Measurements from ENCODE around the gene IRF7. TPM values are rescaled to one million over a fixed set of nuclear protein-coding genes. Genes with fewer than 3 reads are reported as not detected.
"Not testable (repeated sequence)": the region's sequence is repeated elsewhere in the genome, so short reads cannot be mapped to it uniquely, and the experiment has no call there.

Gene IRF7
- total RNA-seq, 1 experiment from 2014 or later = 1.1 TPM

GRCh38 chr11:574031-574570, 41.6 kb downstream of the IRF7 start:
- in situ Hi-C loops (cut with HindIII; ENCODE audit: low sequenced_read_pairs) = not testable (repeated sequence)
- peak; percentile 18 for DNase-seq (ENCODE audit: low spot score)

GRCh38 chr11:573146-573759, 42.5 kb downstream of the IRF7 start:
- no peak for DNase-seq (ENCODE audit: low spot score)
- in situ Hi-C loops (cut with HindIII; ENCODE audit: low sequenced_read_pairs) = no loop called here

- in situ Hi-C loops (cut with HindIII; ENCODE audit: low sequenced_read_pairs) = no loop called here
- no peak for DNase-seq (ENCODE audit: low spot score)
Observed at GRCh38 chr11:571802-572185, 44.0 kb downstream of the IRF7 start.

DNA sequence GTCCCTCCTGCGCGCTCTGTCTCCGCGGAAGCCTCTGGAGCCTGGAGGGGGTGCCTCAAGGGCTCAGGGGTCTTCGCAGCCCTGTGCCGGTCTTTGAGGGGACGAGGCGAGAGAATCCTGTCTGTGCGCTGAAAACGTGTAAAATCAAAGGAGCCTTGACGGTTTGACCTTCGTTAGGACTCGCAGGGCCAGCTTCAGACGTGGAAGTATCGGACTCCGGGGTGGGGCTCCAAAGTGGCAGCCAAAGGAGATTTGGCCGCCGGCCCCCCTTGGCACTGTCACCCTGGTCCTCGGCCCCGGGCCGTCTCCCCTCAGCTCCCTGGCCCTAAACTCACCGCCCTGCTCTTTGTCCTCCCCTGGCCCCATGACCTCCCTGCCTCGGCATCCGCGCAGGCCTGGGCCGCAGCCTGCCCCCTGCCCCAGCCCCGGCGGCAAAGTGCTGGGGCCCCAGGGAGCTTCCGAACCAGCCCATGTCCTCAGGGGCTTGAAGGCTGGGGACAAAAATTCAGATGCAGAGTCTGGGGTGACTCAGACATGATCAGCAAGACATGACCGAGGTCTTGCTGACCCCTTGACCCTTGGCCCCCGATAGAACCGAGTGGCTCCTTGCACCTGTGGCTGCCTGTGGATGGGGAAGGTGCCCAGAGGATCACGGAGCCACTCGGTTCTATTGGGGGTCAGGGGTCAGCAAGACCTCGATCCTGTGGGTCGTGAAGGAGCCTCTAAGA, 46.4 kb downstream of the IRF7 start:
- in situ Hi-C loops (cut with HindIII; ENCODE audit: low sequenced_read_pairs) = no loop called here
- no peak for DNase-seq (ENCODE audit: low spot score)

GRCh38 chr11:568306-569157, 47.2 kb downstream of the IRF7 start:
- in situ Hi-C loops (cut with HindIII; ENCODE audit: low sequenced_read_pairs) = no loop called here
- DNase-seq (ENCODE audit: low spot score) = peak; percentile 85

DNA sequence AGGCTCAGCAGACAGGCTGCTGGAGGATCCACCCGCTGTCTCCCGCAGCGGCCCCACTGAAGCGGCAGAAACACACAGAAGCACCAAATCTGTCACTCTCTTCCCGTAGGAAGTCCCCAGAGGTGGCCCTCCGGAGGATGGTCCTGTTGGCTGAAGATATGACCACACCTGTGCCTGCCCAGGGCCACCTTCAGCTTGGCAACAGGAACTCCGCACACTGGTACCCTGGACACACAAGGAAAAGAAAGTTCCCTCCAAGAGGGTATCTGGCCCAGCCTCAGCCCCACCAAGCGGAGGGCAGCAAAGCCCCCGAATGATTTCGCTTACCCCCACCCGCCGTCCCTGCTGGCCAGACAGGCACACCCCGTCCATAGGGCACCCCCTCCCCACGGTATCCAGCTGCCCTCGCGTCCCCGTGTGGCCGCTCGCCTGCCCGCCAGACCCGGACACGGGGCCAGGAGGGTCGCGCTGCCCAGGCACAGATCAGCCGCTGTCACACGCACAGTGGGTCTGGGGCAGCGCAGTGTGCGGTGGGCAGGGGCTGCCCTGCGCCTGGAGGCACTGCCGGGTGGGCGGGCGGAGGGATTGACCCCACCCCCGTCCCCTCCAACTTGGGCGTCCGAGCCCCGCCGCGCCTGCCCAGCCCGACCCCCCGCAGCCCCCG, 48.0 kb downstream of the IRF7 start:
- in situ Hi-C loops (cut with HindIII; ENCODE audit: low sequenced_read_pairs) = no loop called here
- DNase-seq (ENCODE audit: low spot score) = peak; percentile 29

- in situ Hi-C loops (cut with HindIII; ENCODE audit: low sequenced_read_pairs) = no loop called here
- DNase-seq (ENCODE audit: low spot score) = no peak
Observed at GRCh38 chr11:567011-567628, 48.6 kb downstream of the IRF7 start.

- in situ Hi-C loops (cut with HindIII; ENCODE audit: low sequenced_read_pairs) = no loop called here
- peak; percentile 24 for DNase-seq (ENCODE audit: low spot score)
Observed at GRCh38 chr11:565921-566509, 49.7 kb downstream of the IRF7 start.

DNA sequence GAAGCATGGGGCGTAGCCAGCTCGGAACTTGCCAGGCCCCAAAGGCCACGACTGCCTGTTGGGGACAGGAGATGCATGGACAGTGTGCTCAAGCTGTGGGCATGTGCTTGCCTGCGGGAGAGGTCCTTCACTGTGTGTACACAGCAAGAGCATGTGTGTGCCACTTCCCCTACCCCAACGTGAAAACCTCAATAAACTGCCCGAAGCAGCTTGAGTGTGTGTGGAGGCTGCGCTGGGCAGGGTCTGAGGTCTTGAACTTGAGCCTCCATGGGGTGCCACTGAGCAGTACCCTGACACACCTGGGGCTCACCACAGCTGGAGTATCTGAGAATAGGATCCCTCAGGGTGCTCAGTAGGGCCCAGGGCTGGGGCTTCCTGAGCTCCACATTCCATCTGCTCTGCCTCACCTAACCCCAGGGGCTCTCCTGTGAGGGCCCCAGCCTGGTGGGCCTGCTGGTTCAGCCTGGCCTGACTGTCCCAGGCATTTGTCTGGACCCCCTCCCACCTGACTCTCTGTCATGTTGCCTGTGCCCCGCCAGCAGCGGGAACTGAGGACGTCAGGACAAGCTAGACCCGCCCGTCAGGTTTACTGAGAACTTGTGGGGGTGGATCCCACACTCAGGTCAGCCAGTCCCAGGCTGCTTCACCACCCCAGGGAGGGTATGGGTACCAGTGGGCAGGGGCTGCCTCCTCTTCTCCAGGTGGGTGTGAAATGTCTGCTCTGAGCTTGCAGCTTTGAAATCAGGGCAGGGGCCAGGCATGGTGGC, 51.8 kb downstream of the IRF7 start:
- DNase-seq (ENCODE audit: low spot score) = no peak
- in situ Hi-C loops (cut with HindIII; ENCODE audit: low sequenced_read_pairs) = no loop called here

DNA sequence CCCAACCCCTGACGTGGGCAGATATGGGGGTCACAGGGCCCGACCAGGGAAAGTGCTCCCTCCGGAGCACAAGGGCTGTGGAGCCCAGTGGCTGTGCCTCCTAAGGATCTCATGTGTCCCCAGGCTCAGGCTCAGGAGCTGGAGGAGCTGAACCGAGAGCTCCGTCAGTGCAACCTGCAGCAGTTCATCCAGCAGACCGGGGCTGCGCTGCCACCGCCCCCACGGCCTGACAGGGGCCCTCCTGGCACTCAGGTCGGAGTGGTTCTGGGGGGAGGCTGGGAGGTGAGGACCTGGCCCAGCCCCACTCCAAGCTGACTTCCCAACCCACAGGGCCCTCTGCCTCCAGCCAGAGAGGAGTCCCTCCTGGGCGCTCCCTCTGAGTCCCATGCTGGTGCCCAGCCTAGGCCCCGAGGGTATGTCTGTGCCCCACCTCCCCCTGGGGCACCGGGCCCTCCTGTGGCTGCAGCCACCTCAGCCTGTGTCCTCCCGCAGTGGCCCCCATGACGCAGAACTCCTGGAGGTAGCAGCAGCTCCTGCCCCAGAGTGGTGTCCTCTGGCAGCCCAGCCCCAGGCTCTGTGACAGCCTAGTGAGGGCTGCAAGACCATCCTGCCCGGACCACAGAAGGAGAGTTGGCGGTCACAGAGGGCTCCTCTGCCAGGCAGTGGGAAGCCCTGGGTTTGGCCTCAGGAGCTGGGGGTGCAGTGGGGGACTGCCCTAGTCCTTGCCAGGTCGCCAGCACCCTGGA, 52.5 kb downstream of the IRF7 start:
- in situ Hi-C loops (cut with HindIII; ENCODE audit: low sequenced_read_pairs) = no loop called here

More for the DNA sequence above, 52.5 kb downstream of the IRF7 start:
- no peak for DNase-seq (ENCODE audit: low spot score)

Other genes starting within 250 kb of the IRF7 start
- gene B4GALNT4, start 246.5 kb downstream of the IRF7 start, total RNA-seq (2014; rRNA removed; shearing (Covaris generic)) = 27.4 and 32.1 TPM in 2 replicates
- 1.1 and 7.9 TPM in 2 replicates for gene PKP3, start 221.7 kb downstream of the IRF7 start, total RNA-seq (2014; rRNA removed; shearing (Covaris generic))
- 20.6 and 31.9 TPM in 2 replicates for gene SIGIRR, start 201.0 kb downstream of the IRF7 start, total RNA-seq (2014; rRNA removed; shearing (Covaris generic))
- gene ANO9, start 173.9 kb downstream of the IRF7 start, total RNA-seq (2014; rRNA removed; shearing (Covaris generic)) = 0.31 and 0.98 TPM in 2 replicates
- 78.1 and 84.1 TPM in 2 replicates for gene PTDSS2, start 165.7 kb downstream of the IRF7 start, total RNA-seq (2014; rRNA removed; shearing (Covaris generic))
- gene RNH1, start 108.7 kb downstream of the IRF7 start, total RNA-seq (2014; rRNA removed; shearing (Covaris generic)) = 164 and 168 TPM in 2 replicates
- gene HRAS, start 80.4 kb downstream of the IRF7 start, total RNA-seq (2014; rRNA removed; shearing (Covaris generic)) = 51.7 and 60.1 TPM in 2 replicates
- 0.03 and 1.0 TPM in 2 replicates for gene LRRC56, start 78.4 kb downstream of the IRF7 start, total RNA-seq (2014; rRNA removed; shearing (Covaris generic))
- gene LMNTD2, start 55.2 kb downstream of the IRF7 start, total RNA-seq (2014; rRNA removed; shearing (Covaris generic)) = 2.0 and 2.1 TPM in 2 replicates
- gene RASSF7, start 55.0 kb downstream of the IRF7 start, total RNA-seq (2014; rRNA removed; shearing (Covaris generic)) = 43.1 and 107 TPM in 2 replicates
- gene PHRF1, start 39.5 kb downstream of the IRF7 start, total RNA-seq (2014; rRNA removed; shearing (Covaris generic)) = 34.8 and 39.3 TPM in 2 replicates
- gene CDHR5, start 9.0 kb upstream of the IRF7 start, total RNA-seq (2014; rRNA removed; shearing (Covaris generic)) = not detected in 2 replicates
- not detected in 2 replicates for gene SCT, start 11.2 kb upstream of the IRF7 start, total RNA-seq (2014; rRNA removed; shearing (Covaris generic))
- not detected in 2 replicates for gene DRD4, start 21.3 kb upstream of the IRF7 start, total RNA-seq (2014; rRNA removed; shearing (Covaris generic))
- gene DEAF1, start 79.3 kb upstream of the IRF7 start, total RNA-seq (2014; rRNA removed; shearing (Covaris generic)) = 70.5 and 73.2 TPM in 2 replicates
- gene TMEM80, start 79.9 kb upstream of the IRF7 start, total RNA-seq (2014; rRNA removed; shearing (Covaris generic)) = 14.8 and 19.8 TPM in 2 replicates
- 18.2 and 27.9 TPM in 2 replicates for gene EPS8L2, start 90.3 kb upstream of the IRF7 start, total RNA-seq (2014; rRNA removed; shearing (Covaris generic))
- gene TALDO1, start 131.5 kb upstream of the IRF7 start, total RNA-seq (2014; rRNA removed; shearing (Covaris generic)) = 201 and 229 TPM in 2 replicates
- gene GATD1, start 161.5 kb upstream of the IRF7 start, total RNA-seq (2014; rRNA removed; shearing (Covaris generic)) = 56.6 and 63.4 TPM in 2 replicates
- gene CEND1, start 174.1 kb upstream of the IRF7 start, total RNA-seq (2014; rRNA removed; shearing (Covaris generic)) = 0.74 and 0.95 TPM in 2 replicates
- gene SLC25A22, start 182.3 kb upstream of the IRF7 start, total RNA-seq (2014; rRNA removed; shearing (Covaris generic)) = 48.2 and 76.5 TPM in 2 replicates
- 25.5 and 29.5 TPM in 2 replicates for gene PIDD1, start 189.3 kb upstream of the IRF7 start, total RNA-seq (2014; rRNA removed; shearing (Covaris generic))
- 411 and 422 TPM in 2 replicates for gene RPLP2, start 194.0 kb upstream of the IRF7 start, total RNA-seq (2014; rRNA removed; shearing (Covaris generic))
- 8.2 and 10.3 TPM in 2 replicates for gene PNPLA2, start 203.0 kb upstream of the IRF7 start, total RNA-seq (2014; rRNA removed; shearing (Covaris generic))
- 28.3 and 47.8 TPM in 2 replicates for gene CRACR2B, start 212.0 kb upstream of the IRF7 start, total RNA-seq (2014; rRNA removed; shearing (Covaris generic))
- gene CD151, start 217.0 kb upstream of the IRF7 start, total RNA-seq (2014; rRNA removed; shearing (Covaris generic)) = 179 and 226 TPM in 2 replicates
- 139 and 191 TPM in 2 replicates for gene POLR2L, start 226.6 kb upstream of the IRF7 start, total RNA-seq (2014; rRNA removed; shearing (Covaris generic))
- 182 and 224 TPM in 2 replicates for gene TSPAN4, start 226.9 kb upstream of the IRF7 start, total RNA-seq (2014; rRNA removed; shearing (Covaris generic))

All from G401 (cell line).